Nucleus accumbens (tissue), 56 donors: ENCODE results near the gene GPR139.

Experiments used
- DNase-seq, 56 donors: peaks; one replicate each; lab custom pipeline; 2025; lab: John Stamatoyannopoulos, UW

The GPR139 gene

DNA sequence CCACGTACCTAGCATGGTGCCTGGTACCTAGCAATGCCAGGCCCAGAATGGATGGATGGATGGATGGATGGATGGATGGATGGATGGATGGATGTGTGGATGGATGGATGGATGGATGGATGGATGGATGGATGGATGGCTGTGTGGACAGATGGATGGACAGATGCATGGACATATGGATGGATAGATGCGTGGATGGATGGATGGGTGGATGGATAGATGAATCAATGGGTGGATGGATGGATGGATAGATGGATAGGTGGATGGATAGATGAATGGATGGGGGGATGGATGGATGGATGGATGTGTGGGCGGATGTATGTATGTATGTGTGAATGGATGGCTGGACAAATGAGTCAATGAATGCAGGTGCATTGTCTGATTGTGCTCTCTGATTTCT, 12.6 kb downstream of the GPR139 start:
- DNase-seq, result no peak

DNA sequence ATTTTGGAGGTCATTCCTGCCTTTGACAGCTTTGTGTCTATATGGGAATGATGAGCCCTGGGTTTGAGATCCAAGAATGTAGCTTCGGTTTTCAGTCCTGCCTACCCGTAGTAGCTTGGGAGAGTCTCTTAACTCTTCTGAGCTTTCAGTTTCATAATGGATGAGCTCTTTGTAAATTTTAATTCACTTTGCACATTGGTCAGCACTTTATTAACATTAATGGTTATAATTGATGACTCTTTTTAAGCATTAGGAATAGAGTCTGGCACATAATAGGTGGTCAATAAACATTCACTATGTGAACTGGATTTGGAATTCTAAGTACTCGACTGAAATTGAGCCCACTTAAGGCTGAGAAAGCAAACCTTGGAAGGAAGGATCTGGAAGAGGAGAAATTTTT, 17.3 kb downstream of the GPR139 start:
- no peak for DNase-seq

DNA sequence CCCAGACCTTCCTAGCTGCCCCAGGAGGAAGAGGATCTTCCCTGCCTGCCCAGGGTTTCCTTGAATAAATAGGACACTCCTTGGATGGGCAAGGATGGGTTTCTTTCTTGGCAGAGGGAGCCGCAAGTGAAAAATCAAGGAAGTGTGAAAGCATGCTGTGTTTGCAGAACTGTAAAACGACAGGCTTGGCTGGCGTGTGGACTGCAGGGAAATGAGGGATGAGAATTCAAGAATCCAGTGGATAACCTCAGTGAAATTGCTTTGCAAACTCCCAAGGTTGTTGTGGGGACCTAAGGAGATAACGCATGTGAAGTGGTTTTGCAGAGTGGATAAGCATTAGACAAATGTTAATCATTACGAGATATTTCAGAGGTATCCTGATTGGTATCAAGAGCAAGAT, 20.4 kb downstream of the GPR139 start:
- no peak for DNase-seq

DNA sequence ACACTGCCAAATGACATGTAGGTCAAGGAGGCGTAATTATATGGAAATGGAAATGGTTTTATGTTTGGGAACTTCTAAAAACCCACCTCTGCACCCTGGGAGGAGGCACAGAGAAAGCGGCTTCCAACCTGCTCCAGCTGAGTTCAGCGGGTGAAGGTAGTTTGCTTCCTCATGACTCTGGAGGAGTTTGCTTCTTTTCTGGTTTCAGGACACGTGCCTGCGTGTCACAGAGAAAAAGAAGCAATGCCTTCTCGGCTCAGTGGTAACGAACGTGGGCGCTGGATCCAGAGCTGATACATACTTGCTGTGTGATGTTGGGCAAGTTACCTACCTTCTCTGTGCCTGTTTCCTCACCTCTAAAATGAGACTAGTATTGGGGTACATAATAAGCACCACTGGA, 22.1 kb downstream of the GPR139 start:
- peak in 19 of 56 donors; percentile 8 to 77 (median 38) for DNase-seq

DNA sequence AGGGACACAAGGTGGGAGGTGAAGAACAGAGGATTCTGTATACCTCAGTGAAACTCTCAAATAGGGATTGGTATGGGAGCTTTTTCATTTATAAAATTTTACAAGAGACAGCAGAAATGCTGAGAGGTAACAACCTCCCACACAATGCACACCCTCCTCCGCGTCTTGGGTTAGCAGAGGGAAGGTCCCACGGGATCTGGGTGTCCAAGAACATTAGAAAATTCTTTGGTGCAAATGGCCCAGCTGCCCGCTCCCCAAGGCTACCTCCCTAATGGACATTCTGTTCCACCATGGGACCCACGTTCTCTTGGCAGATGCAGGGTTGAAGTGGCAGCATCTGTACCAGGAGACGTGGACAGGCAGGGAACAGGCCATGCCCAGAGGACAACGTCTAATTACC, 22.5 kb downstream of the GPR139 start:
- peak in 6 of 56 donors; percentile 9 to 61 (median 28) for DNase-seq

DNA sequence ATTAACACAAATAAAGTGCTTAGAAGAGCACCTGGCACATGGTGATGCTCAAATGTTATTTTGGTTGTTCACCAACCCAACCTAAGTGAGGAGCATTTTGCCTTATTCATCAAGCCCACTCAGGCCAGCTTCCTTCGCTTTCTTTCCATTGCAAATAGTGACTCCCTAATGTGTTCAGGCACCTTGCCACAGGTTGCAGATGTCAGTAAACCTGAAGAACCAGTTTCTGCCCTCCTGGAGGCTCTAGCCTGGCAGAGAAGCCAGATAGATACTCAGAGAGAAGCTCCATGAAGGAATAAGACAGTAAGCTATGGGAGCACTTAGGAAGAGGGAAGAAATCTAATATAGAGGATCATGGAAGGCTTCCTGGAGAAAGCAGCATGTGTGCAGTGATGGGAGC, 23.9 kb downstream of the GPR139 start:
- no peak for DNase-seq

DNA sequence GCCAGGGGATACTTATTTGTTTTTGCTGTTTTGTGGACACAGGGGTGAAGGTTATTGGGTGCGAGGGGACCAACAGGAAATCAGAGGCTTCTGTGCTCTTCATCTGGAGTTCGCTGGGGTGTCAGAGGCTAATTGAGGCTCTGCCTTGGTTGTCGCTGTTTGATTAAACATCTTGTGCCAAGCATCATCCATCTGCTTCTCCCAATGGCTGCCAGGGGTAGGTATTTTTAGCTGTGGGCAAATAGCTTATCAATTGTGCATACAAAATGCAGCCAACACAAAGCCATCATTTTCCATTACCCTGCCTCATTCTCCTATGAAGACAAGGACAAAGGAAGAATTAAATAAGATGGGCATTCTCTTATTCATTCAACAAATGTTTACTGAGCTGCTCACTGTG, 27.8 kb downstream of the GPR139 start:
- DNase-seq, result no peak

DNA sequence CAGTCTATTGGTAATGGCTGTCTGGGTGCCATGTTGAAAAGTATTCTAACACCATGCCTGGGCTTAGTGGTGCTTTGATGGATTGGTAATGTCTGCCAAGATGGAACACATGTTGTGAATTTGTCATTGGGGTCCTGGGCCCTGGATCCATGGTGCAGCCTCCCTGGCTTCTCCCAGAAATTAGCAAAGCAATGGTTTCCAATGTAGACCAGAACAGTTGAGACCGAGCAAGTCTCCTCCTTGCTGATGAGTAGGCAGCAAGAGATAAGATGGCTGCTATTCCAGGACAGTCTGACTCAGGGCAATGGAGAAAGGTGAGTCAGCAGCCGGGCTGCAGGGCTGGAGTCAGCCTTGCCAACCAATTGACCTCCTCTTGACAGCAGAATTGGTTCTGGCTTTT, 30.8 kb downstream of the GPR139 start:
- no peak for DNase-seq

DNA sequence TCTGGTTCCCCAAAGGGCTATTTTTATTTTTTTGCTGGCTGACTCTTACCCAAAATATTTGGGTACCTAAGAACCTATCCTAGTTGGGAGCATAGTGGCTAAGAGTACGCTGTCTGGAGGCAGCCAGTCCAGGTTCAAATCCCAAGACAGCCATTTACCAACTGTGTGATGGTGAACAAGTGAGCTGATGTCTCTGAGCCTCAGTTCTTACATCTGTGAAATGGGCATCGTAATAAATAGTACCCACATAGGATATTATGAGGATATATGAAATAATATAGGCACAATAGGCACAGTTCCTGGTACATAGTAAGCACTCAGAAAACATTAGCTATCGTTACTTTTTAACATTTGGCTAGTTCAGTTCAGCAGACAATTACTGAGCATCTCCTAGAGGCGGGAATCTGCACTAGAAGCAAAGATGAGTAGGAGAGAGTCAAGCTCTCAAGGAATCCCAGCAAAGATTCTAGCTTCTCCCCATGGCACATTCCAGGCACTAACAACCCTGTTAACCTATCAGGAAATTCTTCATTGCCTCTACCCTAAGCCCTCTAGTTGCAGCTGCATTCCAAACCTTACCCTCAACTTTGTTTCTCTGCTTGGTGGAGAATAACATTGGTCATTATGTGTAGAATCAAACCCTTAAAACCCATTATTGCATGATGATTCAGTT, 31.6 kb downstream of the GPR139 start:
- no peak for DNase-seq

DNA sequence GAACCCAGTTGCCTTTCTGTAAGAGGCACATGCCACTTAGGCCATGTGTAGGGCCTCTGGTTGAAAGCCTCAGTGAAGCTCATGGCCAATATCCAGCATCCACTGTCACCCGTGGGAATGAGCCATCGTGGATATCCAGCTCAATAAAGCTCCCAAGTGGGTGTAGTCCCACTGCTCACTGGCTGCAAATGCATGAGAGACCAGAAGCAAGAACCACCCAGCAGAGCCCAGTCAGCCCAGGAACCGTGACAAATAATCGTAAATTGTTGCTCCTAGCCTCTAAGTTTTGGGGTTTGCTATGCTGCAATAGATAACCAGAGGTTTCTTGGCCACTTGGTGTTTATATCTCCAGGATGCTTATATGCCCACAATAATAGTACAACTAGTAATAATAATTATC, 33.7 kb downstream of the GPR139 start:
- no peak for DNase-seq

DNA sequence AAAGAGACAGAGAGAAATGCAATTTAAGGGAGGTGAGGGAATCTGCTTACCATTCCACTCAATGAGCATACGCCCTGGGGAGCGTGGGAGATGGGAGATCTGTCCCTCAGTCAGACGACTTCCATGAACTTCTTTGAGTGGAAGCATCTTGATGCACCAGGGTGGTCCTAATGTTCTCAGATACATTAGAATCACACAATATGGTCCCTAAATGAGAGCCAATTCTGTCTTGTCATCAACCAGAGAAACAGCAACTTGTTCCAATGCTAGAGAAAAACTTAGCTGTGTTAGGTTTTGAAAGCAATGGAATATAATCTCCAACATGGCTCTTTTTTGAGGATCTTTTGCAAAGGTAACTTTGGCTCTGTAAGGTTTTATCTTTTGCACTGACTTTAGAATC, 44.1 kb downstream of the GPR139 start:
- DNase-seq, result no peak

DNA sequence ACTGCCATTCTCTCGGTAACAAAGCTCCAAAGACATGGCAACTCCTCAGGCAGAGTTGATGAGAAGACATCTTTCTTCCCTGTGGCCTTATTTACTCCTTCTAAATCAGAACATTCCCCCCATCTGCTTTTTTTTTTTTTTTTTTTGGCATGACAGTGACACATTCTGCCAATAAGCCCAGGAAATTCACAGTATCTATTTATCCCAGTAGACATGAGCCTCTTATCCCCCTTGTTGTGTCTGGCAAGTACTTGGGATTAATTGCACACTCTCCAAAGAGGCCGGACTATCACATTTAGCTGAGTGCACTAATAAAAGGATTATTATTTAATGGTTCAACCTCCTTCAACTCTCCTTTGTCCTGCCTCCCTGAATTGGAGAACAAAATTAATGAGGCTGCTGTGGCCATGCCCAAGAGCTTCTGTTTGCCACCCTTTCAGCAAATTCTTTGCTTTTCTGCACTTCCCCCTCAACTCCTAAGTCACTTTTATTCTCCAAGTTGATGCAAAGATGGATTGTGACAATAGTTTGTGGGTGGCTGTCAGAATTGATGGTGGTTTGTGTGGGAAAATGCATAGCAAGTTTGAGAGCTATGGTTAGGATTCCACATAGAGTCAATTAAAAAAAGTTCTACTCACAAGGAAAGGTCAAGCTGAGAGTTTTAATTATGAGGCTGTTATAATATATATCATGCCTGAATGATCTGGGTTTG, 47.2 kb downstream of the GPR139 start:
- peak in 3 of 56 donors; percentile 12 to 15 (median 14) for DNase-seq

DNA sequence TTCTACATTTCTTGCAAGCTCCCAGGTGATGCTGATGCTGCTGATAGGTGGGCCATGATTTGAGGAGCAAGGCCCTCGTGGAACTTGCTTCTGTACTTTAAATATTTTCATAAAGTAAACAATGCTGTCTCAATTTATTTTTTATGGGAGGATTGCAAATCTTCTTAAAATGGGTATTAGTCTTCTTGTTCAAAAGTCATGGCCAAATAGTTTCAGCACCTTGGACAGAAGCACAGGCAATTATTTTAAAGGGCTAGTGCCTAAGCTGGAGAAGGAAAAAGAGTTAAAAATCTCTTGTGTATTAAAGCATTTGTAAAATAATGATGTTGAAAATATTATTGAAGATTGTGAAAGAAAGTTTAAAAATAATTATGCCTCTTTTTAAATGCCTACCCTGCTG, 50.5 kb downstream of the GPR139 start:
- no peak for DNase-seq

DNA sequence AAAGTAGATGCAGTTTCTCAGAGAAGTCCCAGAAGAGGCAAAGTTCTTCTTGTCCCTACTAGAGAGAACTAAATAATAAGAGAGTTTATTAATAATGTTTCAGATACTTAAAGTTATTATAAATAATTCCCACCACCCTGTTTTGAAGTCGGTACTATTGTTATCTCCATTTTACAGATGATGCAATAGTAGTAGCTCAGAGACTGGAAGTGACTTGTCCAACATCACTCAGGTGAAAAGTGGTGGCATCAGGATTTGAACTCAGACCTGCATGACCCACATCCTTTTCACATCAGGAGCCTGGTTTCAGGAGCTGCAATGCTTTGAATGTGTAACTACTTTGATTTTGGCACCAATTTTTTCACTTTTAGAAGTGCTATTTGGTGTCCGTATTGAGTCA, 52.7 kb downstream of the GPR139 start:
- DNase-seq, result no peak

DNA sequence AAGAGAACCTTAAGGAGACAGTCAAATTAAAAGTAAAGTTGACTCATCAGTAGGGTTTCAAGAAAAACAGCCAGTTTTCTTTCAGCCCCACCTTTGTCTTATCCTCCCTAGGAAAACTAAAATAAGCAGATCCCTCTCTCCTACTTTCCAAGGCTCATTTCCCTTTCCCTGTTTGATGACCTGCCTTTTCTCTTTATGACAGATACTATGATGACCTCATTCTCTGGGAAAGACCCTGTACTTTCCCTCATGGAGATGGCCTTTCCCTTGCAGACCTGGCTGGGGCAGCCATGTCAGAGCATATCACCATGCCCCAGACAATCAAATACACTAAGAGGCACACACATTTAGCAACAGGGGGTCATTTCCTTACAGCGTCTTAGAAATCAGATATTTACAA, 53.6 kb downstream of the GPR139 start:
- DNase-seq, result no peak

DNA sequence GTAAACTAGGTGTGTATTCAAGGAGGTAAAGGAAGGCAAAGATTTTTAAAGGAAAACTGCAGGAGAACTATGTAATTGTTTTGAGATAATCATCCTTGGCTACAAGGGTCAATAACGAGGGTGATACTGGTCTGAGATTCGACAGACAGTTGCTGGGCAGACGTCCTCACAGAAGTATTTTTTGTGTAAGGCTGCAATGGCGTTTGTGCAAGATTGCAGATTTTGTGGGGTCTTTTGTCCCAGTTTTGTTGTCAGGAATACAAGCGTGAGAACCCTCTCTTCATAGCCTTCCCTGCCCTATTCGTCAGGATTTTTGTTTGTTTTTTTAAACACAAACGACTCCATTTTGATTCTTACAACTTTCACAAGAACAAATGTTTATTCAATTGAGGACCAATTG, 57.5 kb downstream of the GPR139 start:
- DNase-seq, result no peak

DNA sequence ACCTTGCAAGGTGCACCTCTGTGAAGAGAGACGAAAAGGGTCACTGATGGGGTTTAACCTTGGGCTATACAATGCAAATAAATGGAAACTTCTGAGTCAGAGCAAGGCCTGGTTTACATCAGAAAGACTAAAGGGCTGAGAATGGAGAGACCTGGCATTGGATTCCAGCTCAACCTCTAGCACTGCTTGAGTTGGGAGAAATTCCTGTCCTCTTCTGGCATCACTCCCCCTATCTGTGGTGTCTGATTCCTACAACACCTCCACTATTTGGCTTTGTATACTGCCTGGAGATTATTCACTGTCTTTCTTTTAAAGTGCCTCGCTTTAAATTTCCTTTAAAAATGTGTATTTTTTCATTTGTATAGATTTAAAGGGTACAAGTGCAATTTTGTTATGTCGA, 68.8 kb downstream of the GPR139 start:
- DNase-seq, result no peak

DNA sequence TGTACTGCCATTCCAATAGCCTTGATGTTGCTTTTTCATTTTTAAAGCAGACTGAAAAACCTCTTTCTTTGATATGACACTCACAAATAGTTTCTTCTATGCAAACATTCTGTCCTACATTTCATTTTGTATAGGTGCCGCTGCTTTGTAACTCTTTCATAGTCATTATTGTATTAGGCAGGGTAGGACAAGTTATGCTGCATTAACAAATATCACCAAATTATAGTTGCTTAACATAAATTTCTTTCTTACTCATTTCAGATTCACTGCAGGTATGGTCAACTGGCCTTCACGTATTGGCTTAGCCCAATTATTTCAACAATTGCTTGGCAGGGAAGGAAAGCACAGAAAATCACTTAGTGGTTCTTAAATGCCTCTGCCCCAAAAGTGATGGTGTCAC, 70.8 kb downstream of the GPR139 start:
- no peak for DNase-seq

DNA sequence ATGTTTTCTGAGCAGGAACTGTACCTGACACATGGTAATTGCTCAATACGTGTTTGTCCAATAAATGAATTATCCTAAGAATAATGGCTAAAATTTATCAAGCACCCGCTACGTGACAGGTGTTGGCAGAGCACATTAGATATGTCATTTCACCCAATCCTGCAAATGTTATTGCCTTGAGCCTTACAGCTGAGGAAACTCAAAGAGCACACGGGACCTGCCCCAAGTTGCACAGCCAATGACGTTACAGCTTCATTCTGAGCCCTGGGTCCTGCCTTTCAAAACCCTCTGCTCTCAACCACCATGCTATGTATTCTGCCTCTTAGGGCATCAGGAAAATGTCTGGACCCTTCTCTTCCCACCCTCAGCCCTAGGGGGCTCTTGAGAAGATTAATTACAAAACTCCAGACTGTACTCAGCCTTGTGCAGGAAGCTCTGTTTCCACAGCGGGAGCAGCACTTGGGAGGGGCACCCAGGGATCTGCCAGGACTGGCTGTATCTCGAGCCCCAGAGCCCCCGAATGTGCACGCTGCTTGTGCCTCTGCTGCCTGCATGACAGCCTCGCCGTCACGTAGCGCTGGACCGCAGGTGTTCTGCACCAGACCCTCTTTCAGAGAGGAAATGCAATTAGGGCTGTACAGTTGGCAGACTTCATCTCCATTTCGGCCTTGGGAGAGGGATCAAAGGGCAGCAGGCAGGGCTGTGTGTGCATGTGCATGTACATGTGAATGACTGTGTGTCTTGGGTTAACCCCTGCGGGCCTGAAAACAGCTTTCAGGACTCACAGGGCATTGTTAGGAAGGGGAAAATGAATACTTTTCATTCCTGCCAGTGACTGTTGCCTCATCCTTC, 71.6 kb downstream of the GPR139 start:
- DNase-seq, result no peak

DNA sequence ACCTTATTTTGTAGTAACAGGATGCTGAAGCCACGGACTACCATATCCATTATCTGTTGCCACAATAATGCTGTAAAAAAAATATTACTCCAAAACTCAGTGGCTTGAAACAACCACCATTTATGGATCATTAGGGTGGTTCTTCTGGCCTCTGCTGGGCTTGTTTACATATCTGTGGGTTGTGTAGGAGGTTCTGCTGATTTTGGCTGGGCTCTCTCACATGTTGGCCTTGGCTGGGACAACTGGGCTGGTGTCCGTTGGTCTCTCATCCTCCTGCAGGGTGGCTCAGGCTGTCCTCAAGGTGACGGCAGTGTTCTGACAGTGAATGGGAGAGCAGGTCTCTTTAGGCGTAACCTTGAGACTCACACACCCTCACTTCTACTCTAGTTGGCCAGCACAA, 76.0 kb downstream of the GPR139 start:
- DNase-seq, result no peak

DNA sequence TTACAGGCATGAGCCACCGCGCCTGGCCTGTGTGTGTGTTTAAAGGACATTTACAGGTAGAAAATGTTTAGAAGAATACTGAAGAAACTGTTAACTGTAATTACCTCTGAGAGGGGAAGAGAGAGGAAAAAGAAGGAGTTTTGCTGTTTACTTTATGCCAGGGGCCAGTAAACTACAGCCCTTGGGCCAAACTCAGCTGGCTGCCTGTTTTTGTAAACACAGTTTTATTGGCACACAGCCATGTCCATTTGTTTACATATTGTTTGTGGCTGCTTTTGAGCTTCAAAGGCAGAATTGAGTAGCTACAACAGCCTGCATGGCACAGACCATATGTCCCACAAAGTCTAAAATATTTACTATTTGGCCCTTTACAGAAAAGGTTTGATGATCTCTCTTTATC, 76.4 kb downstream of the GPR139 start:
- DNase-seq, result no peak
